ENCODE data around the gene NKD1.

Gene NKD1

DNA sequence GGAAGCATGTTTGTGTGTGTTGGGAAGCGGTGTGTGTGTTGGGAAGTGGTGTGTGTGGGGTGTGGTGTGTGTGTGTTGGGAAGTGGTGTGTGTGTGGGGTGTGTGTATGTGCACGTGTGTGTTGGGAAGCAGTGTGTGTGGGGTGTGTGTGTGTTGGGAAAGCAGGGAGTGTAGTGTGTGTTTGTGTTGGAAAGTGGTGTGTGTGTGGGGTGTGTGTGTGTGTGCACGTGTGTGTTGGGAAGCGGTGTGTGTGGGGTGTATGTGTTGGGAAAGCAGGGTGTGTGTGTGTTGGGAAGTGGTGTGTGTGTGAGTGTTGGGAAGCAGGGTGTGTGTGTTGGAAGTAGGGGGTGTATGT, 144.4 kb downstream of the NKD1 start:
- no peaks in the 10 kb centered on the region for H3K36me3 ChIP-seq (ENCODE audit: control insufficient read depth in 1 of 2, insufficient read depth in 2 of 2, low read length in 2 of 2)
- no peaks in the 10 kb centered on the region for H3K27me3 ChIP-seq (ENCODE audit: low read depth, low read length)

DNA sequence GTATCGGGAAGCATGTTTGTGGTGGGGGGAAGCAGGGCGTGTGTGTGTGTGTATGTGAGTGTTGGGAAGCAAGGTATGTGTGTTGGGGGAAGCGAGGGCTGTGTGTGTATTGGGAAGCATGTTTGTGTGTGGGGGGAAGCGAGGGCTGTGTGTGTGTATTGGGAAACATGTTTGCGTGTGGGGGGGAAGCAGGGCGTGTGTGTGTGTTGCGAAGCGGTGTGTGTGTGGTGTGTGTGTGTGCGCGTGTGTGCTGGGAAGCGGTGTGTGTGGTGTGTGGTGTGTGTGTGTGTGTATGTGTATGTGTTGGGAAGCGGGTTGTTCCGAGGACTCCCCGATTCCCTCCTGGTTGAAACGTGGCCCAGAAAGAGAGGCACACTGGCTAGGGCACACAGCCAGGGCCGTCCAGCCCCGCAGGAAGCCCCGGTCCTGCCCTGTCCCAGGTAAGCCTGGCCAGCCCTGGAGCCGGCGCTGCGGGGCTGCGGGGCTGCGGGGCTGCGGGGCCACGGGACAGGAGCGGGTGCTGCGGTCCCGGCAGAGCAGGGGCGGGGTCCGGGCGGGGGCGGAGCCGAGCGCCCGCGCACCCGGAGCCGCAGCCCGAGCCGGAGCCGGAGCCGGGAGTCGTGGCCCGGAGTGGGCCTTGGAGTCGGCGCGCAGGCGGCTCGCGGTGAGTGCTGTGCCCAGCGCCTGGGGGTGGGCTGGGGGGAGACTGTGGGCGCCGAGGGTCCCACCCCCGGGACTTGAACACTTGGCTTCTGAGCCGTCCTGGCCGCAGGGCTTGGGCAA, 145.0 kb downstream of the NKD1 start, which contains the start of gene NOD2:
Gene NOD2 (plus strand): TSS at position 608 of the 783 bp plus-strand sequence. CDS start 5,890 bp downstream, outside the sequence.
- Histone ChIP-seq H3K9me3 (ENCODE audit: control insufficient read depth in 1 of 2, low read length in 2 of 2) (no peaks in the 10 kb centered on the region), H3K4me3 (ENCODE audit: low read depth in 1 of 2, low read length in 2 of 2) (peak within 1 kb of the TSS; percentile 47 to 62), H3K36me3 (ENCODE audit: control insufficient read depth in 1 of 2, insufficient read depth in 2 of 2, low read length in 2 of 2) (no peaks in the 10 kb centered on the region), H3K4me1 (ENCODE audit: control insufficient read depth in 1 of 2, insufficient read depth in 2 of 2, low read length in 2 of 2) (peaks cover 7 to 35% of the 10 kb centered on the region in 2 donors), H3K27me3 (ENCODE audit: low read depth, low read length) (no peaks in the 10 kb centered on the region), H3K27ac (ENCODE audit: low read length) (no peak within 1 kb of the TSS)

More for the DNA sequence above, 144.4 kb downstream of the NKD1 start:
- no peak overlapping the region for H3K27ac ChIP-seq (ENCODE audit: low read length)
- no peak overlapping the region for H3K4me3 ChIP-seq (ENCODE audit: low read depth in 1 of 2, low read length in 2 of 2)
- H3K9me3 ChIP-seq (ENCODE audit: control insufficient read depth in 1 of 2, low read length in 2 of 2), result no peaks in the 10 kb centered on the region
- peaks cover 7 to 29% of the 10 kb centered on the region in 2 donors for H3K4me1 ChIP-seq (ENCODE audit: control insufficient read depth in 1 of 2, insufficient read depth in 2 of 2, low read length in 2 of 2)

- H3K4me3 ChIP-seq (ENCODE audit: low read depth in 1 of 2, low read length in 2 of 2), result peak overlapping the region; percentile 47 to 62
Measured at GRCh38 chr16:50694206-50694605, 146.0 kb downstream of the NKD1 start.

DNA sequence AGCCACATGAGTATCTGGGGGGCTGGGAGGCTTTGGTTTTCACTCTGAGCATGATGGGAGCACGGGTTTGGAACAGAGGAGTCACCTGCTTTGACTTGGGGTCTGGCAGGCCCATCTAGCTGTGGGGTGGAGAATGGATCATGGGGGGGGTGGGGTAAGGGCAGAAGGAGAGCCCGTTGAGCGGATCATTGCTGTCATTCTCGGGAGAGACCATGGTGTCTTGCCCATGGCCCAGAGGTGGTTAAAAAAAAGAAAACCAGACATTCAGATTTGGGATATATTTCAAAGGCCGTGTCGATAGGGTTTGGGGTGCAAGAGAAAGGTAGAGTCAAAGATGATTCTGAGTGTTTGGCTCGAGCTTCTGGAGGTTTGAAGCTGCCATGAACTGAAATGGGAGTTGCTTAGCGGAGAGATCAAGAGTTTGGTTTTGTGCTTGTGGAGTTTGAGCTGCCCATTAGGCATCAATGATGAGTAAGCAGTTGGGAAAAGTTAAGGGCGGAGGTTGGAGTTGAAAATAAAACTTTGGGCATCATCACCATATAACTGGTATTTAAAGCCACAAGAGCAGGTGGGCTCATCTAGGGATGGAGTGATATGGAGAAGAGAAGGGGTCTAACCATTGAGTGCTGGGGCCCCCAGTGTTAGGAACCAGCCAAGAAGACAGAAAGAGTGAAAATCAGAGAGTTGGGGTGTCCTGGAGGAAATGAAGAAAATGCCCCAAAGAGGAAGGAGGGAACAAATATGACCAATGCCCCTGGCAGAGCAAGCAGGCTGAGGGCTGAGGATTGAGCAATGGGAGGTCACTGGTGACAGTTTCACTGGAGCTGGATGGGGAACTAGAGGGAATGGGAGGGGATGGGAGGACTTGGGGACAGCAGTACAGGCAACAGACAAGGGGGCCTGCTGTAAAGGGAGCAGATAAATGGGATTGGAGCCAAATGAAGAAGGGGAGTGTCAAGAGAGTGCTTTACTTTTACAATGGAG, 147.1 kb downstream of the NKD1 start:
- H3K4me1 ChIP-seq (ENCODE audit: control insufficient read depth in 1 of 2, insufficient read depth in 2 of 2, low read length in 2 of 2), result peaks cover 7 to 35% of the 10 kb centered on the region in 2 donors
- H3K4me3 ChIP-seq (ENCODE audit: low read depth in 1 of 2, low read length in 2 of 2), result no peak overlapping the region
- H3K27me3 ChIP-seq (ENCODE audit: low read depth, low read length), result no peaks in the 10 kb centered on the region
- H3K27ac ChIP-seq (ENCODE audit: low read length), result peak overlapping the region; percentile 1
- no peaks in the 10 kb centered on the region for H3K36me3 ChIP-seq (ENCODE audit: control insufficient read depth in 1 of 2, insufficient read depth in 2 of 2, low read length in 2 of 2)
- no peaks in the 10 kb centered on the region for H3K9me3 ChIP-seq (ENCODE audit: control insufficient read depth in 1 of 2, low read length in 2 of 2)

More at GRCh38 chr16:50694206-50694605, 146.0 kb downstream of the NKD1 start:
- no peaks in the 10 kb centered on the region for H3K9me3 ChIP-seq (ENCODE audit: control insufficient read depth in 1 of 2, low read length in 2 of 2)
- H3K27me3 ChIP-seq (ENCODE audit: low read depth, low read length), result no peaks in the 10 kb centered on the region
- peaks cover 7 to 35% of the 10 kb centered on the region in 2 donors for H3K4me1 ChIP-seq (ENCODE audit: control insufficient read depth in 1 of 2, insufficient read depth in 2 of 2, low read length in 2 of 2)
- no peaks in the 10 kb centered on the region for H3K36me3 ChIP-seq (ENCODE audit: control insufficient read depth in 1 of 2, insufficient read depth in 2 of 2, low read length in 2 of 2)
- no peak overlapping the region for H3K27ac ChIP-seq (ENCODE audit: low read length)

GRCh38 chr16:50696126-50696525, 147.9 kb downstream of the NKD1 start:
- no peaks in the 10 kb centered on the region for H3K36me3 ChIP-seq (ENCODE audit: control insufficient read depth in 1 of 2, insufficient read depth in 2 of 2, low read length in 2 of 2)
- H3K27me3 ChIP-seq (ENCODE audit: low read depth, low read length), result no peaks in the 10 kb centered on the region
- no peaks in the 10 kb centered on the region for H3K9me3 ChIP-seq (ENCODE audit: control insufficient read depth in 1 of 2, low read length in 2 of 2)
- no peak overlapping the region for H3K27ac ChIP-seq (ENCODE audit: low read length)
- no peak overlapping the region for H3K4me3 ChIP-seq (ENCODE audit: low read depth in 1 of 2, low read length in 2 of 2)
- H3K4me1 ChIP-seq (ENCODE audit: control insufficient read depth in 1 of 2, insufficient read depth in 2 of 2, low read length in 2 of 2), result peaks cover 7 to 35% of the 10 kb centered on the region in 2 donors

DNA sequence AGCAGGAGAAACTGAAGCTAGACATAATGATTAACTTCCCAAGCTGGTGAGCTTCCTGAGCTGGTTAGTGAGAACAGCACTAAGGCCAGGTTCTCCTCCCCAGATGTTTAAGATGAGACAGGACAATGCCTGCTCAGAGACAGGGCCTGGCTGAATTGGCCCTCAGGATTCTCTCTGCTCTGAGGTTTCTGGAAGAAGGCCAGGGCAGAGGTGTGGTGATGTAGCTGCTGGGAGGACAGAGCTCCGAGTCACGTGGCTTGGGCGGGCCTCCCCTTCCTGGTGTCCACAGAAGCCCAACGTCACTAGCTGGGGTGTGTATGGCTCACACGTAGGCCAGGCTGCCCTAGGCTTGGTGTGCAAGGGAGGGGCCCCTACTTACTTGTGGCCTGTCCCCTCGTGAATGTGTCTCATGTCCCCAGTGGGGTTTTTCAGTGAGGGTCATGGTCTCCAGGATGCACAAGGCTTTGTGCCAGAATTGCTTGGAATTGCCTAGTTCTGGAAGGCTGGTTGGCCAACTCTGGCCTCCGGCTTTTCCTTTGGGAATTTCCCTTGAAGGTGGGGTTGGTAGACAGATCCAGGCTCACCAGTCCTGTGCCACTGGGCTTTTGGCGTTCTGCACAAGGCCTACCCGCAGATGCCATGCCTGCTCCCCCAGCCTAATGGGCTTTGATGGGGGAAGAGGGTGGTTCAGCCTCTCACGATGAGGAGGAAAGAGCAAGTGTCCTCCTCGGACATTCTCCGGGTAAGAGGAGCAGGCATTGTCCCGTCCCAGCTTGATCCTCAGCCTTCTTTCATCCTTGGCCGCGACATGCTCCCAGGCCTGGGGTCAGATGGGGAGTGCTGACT, 148.6 kb downstream of the NKD1 start:
- H3K27ac ChIP-seq (ENCODE audit: low read length), result peak overlapping the region; percentile 69
- no peaks in the 10 kb centered on the region for H3K27me3 ChIP-seq (ENCODE audit: low read depth, low read length)
- no peak overlapping the region for H3K4me3 ChIP-seq (ENCODE audit: low read depth in 1 of 2, low read length in 2 of 2)
- H3K36me3 ChIP-seq (ENCODE audit: control insufficient read depth in 1 of 2, insufficient read depth in 2 of 2, low read length in 2 of 2), result no peaks in the 10 kb centered on the region
- H3K9me3 ChIP-seq (ENCODE audit: control insufficient read depth in 1 of 2, low read length in 2 of 2), result no peaks in the 10 kb centered on the region
- peaks cover 7 to 35% of the 10 kb centered on the region in 2 donors for H3K4me1 ChIP-seq (ENCODE audit: control insufficient read depth in 1 of 2, insufficient read depth in 2 of 2, low read length in 2 of 2)

- Histone ChIP-seq H3K36me3 (ENCODE audit: control insufficient read depth in 1 of 2, insufficient read depth in 2 of 2, low read length in 2 of 2) (no peaks in the 10 kb centered on the region), H3K27me3 (ENCODE audit: low read depth, low read length) (no peaks in the 10 kb centered on the region), H3K4me3 (ENCODE audit: low read depth in 1 of 2, low read length in 2 of 2) (peak overlapping the region; percentile 52 to 66), H3K9me3 (ENCODE audit: control insufficient read depth in 1 of 2, low read length in 2 of 2) (no peaks in the 10 kb centered on the region), H3K4me1 (ENCODE audit: control insufficient read depth in 1 of 2, insufficient read depth in 2 of 2, low read length in 2 of 2) (peaks cover 7 to 35% of the 10 kb centered on the region in 2 donors), H3K27ac (ENCODE audit: low read length) (peak overlapping the region; percentile 69)
Measured at GRCh38 chr16:50697421-50697715, 149.2 kb downstream of the NKD1 start.

DNA sequence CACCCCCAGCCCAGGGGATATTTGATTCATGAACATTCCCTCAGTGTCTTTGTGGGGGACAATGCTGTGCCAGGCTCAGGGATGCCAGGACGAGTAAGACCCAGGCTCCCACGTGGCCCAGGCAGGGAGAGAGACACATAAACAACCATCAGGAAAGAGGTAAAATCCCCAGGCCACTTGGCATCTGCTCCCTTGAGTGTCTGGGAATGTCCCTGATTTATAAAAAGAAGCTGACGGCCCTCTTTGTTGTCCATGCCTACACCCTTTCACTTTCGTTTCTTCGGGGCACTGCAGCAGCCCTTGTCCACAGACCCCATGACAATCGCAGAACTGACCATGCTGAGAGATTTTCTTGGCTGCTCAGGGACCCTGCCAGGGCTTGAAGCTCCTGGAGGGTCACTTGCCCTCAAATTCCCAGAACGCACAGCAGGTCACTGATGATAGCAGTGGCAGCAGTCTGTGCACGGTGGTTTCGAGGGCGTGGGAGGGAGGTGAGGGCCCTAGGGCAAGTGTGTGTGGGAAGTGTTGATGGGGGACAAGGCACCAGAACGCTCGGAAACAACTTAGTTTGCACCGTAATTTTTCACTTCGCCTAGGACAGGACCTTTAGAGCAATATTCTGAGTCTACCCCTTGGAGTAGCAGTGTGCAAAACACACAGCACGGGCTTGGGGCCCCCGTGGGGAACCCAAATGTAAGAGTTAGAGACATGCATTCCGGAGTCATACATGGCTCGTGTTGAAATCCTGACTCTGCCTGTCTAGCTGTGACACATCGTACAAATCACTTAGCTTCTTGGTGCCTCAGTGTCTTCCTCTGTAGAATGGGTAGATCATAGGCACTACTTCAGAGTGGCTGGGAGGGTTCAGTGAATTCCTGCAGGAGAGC, 149.9 kb downstream of the NKD1 start:
- H3K27ac ChIP-seq (ENCODE audit: low read length), result peak overlapping the region; percentile 69
- no peaks in the 10 kb centered on the region for H3K9me3 ChIP-seq (ENCODE audit: control insufficient read depth in 1 of 2, low read length in 2 of 2)
- H3K4me3 ChIP-seq (ENCODE audit: low read depth in 1 of 2, low read length in 2 of 2), result peak overlapping the region; percentile 52 to 66
- H3K4me1 ChIP-seq (ENCODE audit: control insufficient read depth in 1 of 2, insufficient read depth in 2 of 2, low read length in 2 of 2), result peaks cover 7 to 35% of the 10 kb centered on the region in 2 donors
- no peaks in the 10 kb centered on the region for H3K27me3 ChIP-seq (ENCODE audit: low read depth, low read length)
- H3K36me3 ChIP-seq (ENCODE audit: control insufficient read depth in 1 of 2, insufficient read depth in 2 of 2, low read length in 2 of 2), result no peaks in the 10 kb centered on the region
